DND-41 (cell line): ENCODE measurements around the gene PDIA5.

Experiments
- ATAC-seq: fragments of 200-7000 bp; cut with Tn5 transposase; 3 replicates; pipeline ENCODE4 v1.9.1; 2021; ENCODE audit warnings: low read depth; ENCODE audit not compliant: insufficient read depth
- DNase-seq: peaks from one replicate; pipeline ENCODE4 v3.0.0-alpha.2; 2020
- H2AFZ ChIP-seq: 2 replicates; pipeline ENCODE4 v1.6.0; 2012; ENCODE audit warnings: low read depth, low read length
- H3K27ac ChIP-seq: 2 replicates; pipeline ENCODE4 v1.5.1; 2012; ENCODE audit warnings: low read length, inconsistent platforms
- H3K27me3 ChIP-seq: fragments of 200-600 bp; sonication (generic); 2 replicates; pipeline ENCODE4 v1.6.0; 2012; ENCODE audit warnings: low read length, mild to moderate bottlenecking, inconsistent platforms; ENCODE audit not compliant: insufficient read depth, poor library complexity
- H3K36me3 ChIP-seq: 2 replicates; pipeline ENCODE4 v1.5.1; 2012; ENCODE audit warnings: low read length, inconsistent platforms; ENCODE audit not compliant: insufficient read depth
- H3K4me1 ChIP-seq: 2 replicates; pipeline ENCODE4 v1.5.1; 2012; ENCODE audit warnings: mild to moderate bottlenecking, low read length; ENCODE audit not compliant: insufficient read depth
- H3K4me2 ChIP-seq: 2 replicates; pipeline ENCODE4 v1.6.0; 2012; ENCODE audit warnings: mild to moderate bottlenecking, moderate library complexity, low read length, inconsistent platforms; ENCODE audit not compliant: insufficient read depth
- H3K4me3 ChIP-seq, 2 experiments: fragments of 200-600 bp in 1 of 2; shearing (Covaris generic) in 1 of 2; 2 replicates each; pipeline ENCODE4 v1.5.1; 2012 to 2016; ENCODE audit warnings: inconsistent platforms in 2 of 2, low read length in 2 of 2, mild to moderate bottlenecking in 2 of 2, low read depth in 1 of 2, moderate library complexity in 1 of 2
- H3K79me2 ChIP-seq: 2 replicates; pipeline ENCODE4 v1.6.0; 2012; ENCODE audit warnings: low read length, inconsistent platforms; ENCODE audit not compliant: insufficient read depth
- H3K9ac ChIP-seq: 2 replicates; pipeline ENCODE4 v1.6.0; 2012; ENCODE audit warnings: low read depth, mild to moderate bottlenecking, inconsistent platforms, low read length, moderate library complexity
- H3K9me3 ChIP-seq: 2 replicates; pipeline ENCODE4 v1.5.1; 2012; ENCODE audit warnings: low read length, moderate library complexity, mild to moderate bottlenecking, inconsistent platforms; ENCODE audit not compliant: insufficient read depth, severe bottlenecking
- H4K20me1 ChIP-seq: 2 replicates; pipeline ENCODE4 v1.6.0; 2012; ENCODE audit warnings: low read length; ENCODE audit not compliant: insufficient read depth
- CTCF ChIP-seq: IDR thresholded peaks from 2 replicates; pipeline ENCODE4 v1.5.1; 2012; ENCODE audit warnings: borderline replicate concordance, low read length, moderate library complexity, mild to moderate bottlenecking; ENCODE audit not compliant: poor library complexity, severe bottlenecking; ENCODE audit errors: extremely low read depth
- EZH2 ChIP-seq: IDR thresholded peaks from 3 replicates; pipeline ENCODE4 v1.6.1; 2012; ENCODE audit warnings: borderline replicate concordance, low read depth, mild to moderate bottlenecking, moderate library complexity, low read length, inconsistent platforms; ENCODE audit not compliant: severe bottlenecking

Gene PDIA5

GRCh38 chr3:123027292-123028232, 39.3 kb upstream of the PDIA5 start, which contains the start of gene SEMA5B:
TSS of gene SEMA5B (minus strand) at chr3:123027763. CDS start at chr3:122961263, 66,500 bp downstream.
- no peaks in the 10 kb centered on the region for H3K36me3 ChIP-seq
- peak; percentile 12 for DNase-seq
- H3K4me3 ChIP-seq = no peak within 1 kb of the TSS
- no peaks in the 10 kb centered on the region for H3K9me3 ChIP-seq
- peak; percentile 38 for TF ChIP-seq CTCF
- TF ChIP-seq EZH2 = peak; percentile 91
- peak within 1 kb of the TSS; percentile 48 for H3K4me2 ChIP-seq
- ATAC-seq = peak; percentile 65
- no peak within 1 kb of the TSS for H3K27ac ChIP-seq
- peaks cover 83% of the 10 kb centered on the region for H3K27me3 ChIP-seq
- no peaks in the 10 kb centered on the region for H3K79me2 ChIP-seq
- peaks cover 9% of the 10 kb centered on the region for H3K4me1 ChIP-seq
- H2AFZ ChIP-seq = no peak within 1 kb of the TSS
- H3K9ac ChIP-seq = no peak within 1 kb of the TSS
- H4K20me1 ChIP-seq = no peaks in the 10 kb centered on the region

GRCh38 chr3:123028233-123028828, 38.5 kb upstream of the PDIA5 start:
- Histone ChIP-seq H3K36me3 (no peaks in the 10 kb centered on the region), H3K4me2 (peak overlapping the region; percentile 48), H3K9me3 (no peaks in the 10 kb centered on the region), H3K4me1 (peaks cover 9% of the 10 kb centered on the region), H3K4me3 (no peak overlapping the region), H3K79me2 (no peaks in the 10 kb centered on the region), H3K27me3 (peaks cover 86% of the 10 kb centered on the region), H2AFZ (no peak overlapping the region), H4K20me1 (no peaks in the 10 kb centered on the region), H3K27ac (no peak overlapping the region), H3K9ac (no peak overlapping the region)
- peak; percentile 64 for TF ChIP-seq EZH2
- peak; percentile 46 for TF ChIP-seq CTCF
- peak; percentile 21 for DNase-seq
- ATAC-seq = peak; percentile 52

- Histone ChIP-seq H3K4me2 (no peak overlapping the region), H3K9me3 (no peaks in the 10 kb centered on the region), H3K27ac (no peak overlapping the region), H3K79me2 (no peaks in the 10 kb centered on the region), H3K4me3 (no peak overlapping the region), H2AFZ (no peak overlapping the region), H3K9ac (no peak overlapping the region), H3K4me1 (peaks cover 9% of the 10 kb centered on the region), H3K36me3 (no peaks in the 10 kb centered on the region), H4K20me1 (no peaks in the 10 kb centered on the region), H3K27me3 (peaks cover 69% of the 10 kb centered on the region)
- ATAC-seq (no peak), DNase-seq (no peak)
- TF ChIP-seq CTCF (no peak), EZH2 (no peak)
Measured at GRCh38 chr3:123031051-123031450, 35.8 kb upstream of the PDIA5 start.
